D721Med (cell line): ENCODE data around the gene RBM19.
"Not testable (repeated sequence)": the region's sequence is repeated elsewhere in the genome, so short reads cannot be mapped to it uniquely, and the experiment has no call there.

ENCODE experiments used
- DNase-seq: peaks from one replicate; pipeline ENCODE4 v3.0.0; 2011; ENCODE audit warnings: low spot score; ENCODE audit not compliant: insufficient read length
- FAIRE-seq: peaks from 2 replicates; lab custom pipeline; 2011; peaks lifted over from hg19 to GRCh38; lab: Jason Lieb, UNC
- TF ChIP-seq, protein P1 (sequence below): IDR thresholded peaks from 2 replicates; pipeline ENCODE4 v1.5.1; 2012; ENCODE audit warnings: mild to moderate bottlenecking, control low read depth; ENCODE audit not compliant: insufficient read depth; ENCODE audit errors: missing control alignments

RBM19 gene

DNA sequence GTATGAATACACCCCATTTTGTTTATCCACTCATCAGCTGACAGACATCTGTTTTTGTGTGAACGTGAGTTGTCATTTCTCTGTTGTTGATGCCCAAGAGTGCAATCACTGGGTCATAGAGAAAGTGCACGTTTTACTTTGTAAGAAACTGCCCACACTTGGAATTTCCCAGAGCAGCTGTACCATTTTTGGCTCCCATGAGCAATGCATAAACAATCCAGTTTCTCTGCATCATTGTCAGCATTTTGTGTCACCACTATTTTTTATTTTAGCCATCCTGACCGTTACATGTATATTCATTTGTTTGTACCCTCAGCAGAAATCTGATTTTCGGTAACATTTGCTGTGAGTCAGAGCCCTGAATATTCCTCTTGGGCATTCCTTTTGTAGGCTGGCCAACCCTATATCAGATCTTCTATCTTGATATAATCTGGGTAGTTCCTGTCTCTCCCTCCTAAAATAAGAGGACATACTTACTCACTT, 62.7 kb downstream of the RBM19 start:
- TF ChIP-seq, protein P1, sequence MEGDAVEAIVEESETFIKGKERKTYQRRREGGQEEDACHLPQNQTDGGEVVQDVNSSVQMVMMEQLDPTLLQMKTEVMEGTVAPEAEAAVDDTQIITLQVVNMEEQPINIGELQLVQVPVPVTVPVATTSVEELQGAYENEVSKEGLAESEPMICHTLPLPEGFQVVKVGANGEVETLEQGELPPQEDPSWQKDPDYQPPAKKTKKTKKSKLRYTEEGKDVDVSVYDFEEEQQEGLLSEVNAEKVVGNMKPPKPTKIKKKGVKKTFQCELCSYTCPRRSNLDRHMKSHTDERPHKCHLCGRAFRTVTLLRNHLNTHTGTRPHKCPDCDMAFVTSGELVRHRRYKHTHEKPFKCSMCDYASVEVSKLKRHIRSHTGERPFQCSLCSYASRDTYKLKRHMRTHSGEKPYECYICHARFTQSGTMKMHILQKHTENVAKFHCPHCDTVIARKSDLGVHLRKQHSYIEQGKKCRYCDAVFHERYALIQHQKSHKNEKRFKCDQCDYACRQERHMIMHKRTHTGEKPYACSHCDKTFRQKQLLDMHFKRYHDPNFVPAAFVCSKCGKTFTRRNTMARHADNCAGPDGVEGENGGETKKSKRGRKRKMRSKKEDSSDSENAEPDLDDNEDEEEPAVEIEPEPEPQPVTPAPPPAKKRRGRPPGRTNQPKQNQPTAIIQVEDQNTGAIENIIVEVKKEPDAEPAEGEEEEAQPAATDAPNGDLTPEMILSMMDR = no peak
- no peak for DNase-seq
- no peak for FAIRE-seq

DNA sequence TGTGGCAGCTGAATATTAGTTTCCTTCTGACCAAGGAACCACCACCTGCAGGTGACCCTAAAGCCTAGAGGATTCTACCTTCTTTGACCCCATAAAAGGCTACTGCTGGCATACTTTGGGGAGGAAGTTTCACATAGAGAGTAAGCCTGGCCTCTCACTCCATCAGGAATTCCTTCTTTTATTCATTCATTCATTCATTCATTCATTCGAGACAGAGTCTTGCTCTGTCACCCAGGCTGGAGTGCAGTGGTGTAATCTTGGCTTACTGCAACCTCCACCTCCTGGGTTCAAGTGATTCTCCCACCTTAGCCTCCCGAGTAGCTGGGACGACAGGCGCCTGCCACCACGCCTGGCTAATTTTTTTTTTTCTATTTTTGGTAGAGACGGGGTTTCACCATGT, 64.8 kb downstream of the RBM19 start:
- DNase-seq, FAIRE-seq: not testable (repeated sequence)

DNA sequence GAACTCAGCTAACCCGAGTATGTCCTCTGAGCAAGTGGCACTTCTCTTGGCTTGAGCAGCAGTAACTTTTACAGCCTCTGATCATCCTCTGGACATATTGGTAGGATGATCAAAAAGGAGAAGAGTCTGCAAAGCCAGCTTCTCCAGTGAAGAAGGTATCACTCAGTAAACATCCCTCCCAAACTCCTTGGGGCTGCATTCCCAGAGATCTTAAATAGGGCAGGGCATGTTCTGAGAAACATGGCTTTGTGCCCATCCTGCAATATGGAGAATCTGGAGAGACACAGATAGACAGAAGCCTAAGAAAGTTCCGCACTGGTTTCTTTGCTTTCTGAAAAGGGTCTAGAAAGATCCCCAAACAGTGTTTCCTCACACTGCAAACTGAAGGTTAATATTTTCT, 65.4 kb downstream of the RBM19 start:
- FAIRE-seq (no peak), DNase-seq (no peak)
- TF ChIP-seq, protein P1 = no peak

DNA sequence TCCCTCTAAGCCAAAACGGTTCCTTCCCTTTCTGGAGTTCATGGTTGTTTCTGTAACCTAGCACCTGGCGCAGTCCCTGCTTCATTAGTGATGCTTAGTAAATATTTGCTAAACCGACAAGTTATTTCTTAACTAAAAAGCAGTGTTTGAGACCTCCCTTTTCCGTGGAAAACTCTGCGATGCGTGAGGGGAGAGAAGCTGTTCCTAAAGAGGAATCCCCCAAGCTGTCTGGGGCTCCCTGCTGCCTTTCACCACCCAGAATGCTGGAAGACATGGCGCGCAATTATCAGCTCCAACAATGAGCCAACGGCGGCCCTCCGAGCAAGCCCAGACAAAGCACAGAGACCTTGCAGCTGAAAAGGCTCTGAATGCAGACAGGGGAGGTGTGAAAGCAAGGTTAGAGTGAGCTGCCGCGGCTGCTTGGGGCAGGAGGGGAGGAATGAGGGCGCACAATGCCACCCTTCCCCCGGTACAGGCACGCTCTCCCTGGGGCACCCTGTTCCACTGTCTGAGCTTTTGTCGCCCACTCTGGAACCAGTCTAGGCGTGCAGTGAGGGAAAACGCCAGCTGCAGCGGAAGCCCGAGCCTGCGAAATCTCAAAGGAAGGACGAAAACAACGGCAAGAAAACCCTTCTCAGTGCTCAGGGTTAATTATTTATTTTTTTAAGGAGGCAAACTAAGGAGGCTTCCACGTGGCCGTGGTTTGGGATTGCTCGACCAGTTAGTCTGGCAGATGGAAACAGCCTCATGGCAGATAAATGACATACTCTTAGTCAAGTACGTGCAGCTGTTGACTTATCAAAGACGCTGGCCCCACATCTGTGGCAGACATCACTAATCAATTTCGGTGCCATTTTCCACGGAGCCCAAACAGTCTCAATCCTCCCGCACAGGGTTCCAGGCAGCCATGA, 66.3 kb downstream of the RBM19 start:
- TF ChIP-seq, protein P1 = no peak
- DNase-seq (no peak), FAIRE-seq (no peak)

DNA sequence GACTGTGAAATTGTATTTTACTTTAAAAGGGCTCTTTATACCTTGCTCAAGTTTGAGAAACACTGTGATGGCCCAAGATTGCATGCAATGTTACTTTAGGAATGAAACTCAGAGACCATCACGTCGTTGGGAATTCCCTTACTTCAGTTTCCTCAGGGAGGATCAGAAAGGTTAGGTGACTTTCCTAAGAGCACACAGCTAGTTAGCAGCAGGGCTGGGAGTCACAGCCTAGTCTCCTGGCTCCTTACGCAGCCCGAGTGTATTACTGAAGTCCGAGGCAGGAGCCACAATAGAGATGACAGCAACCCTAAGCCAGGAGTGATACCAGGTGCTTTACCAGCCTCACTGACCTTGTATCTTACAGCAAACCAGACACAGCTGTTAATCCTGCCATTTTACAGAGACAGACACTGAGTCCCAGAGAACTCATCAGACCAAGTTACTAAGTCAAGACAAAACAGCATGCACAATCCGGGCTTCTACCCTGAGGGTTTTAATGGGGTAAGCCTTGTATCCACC, 67.0 kb downstream of the RBM19 start:
- DNase-seq (no peak), FAIRE-seq (no peak)
- TF ChIP-seq, protein P1 = no peak

DNA sequence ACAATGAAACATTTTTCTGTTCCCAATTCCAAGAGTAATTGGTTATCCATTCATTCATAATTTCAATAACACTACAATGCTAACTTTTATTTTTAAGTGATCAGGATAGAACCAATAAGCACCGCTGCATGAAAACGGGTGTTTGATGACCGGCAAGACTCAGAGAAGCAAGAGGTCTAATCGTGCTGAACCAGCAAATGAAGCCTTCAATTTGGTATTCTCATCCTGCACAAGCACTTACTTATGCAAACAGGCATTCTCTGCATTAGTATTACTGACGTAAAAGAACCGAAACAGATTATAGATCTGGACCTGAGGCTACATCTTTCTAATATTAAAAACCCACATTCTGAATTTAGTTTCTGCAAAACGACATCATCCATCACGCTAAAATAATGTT, 67.7 kb downstream of the RBM19 start:
- TF ChIP-seq, protein P1 = no peak
- FAIRE-seq (no peak), DNase-seq (no peak)

DNA sequence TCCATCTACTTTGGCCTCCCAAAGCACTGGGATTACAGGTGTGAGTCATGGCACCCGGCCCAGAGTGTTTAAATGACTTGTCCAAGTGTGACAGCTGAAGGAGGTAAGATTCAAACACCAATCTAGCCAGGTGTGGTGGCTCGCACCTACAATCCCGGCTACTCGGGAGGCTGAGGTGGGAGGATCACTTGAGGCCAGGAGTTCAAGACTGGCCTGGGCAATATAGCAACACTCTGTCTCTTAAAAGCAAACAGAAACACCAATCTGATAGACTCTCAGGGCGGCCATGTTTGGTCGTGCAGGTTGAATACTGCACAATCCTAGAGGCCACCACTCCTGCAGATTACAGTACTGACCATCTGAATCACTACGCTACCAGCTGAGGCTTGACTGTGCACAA, 68.7 kb downstream of the RBM19 start:
- FAIRE-seq = no peak
- TF ChIP-seq, protein P1 = no peak

More for the DNA sequence above, 68.7 kb downstream of the RBM19 start:
- no peak for DNase-seq
